GM18867 (cell line): ENCODE measurements around the gene KLHL20.

Experiments used
- ATAC-seq: cut with Tn5 transposase; IDR thresholded peaks from one replicate; pipeline ENCODE4 v1.9.1; 2021; ENCODE audit warnings: mild to moderate bottlenecking, moderate library complexity; ENCODE audit not compliant: unreplicated experiment

Gene KLHL20

GRCh38 chr1:173824315-173825081 lies 109.7 kb downstream of the KLHL20 start, which contains the start of the genes CENPL and DARS2:
Gene CENPL, minus strand, starts transcription at chr1:173824883. Its CDS starts 13,584 bp downstream, at chr1:173811299.
Gene DARS2, plus strand, starts transcription at chr1:173824673. Its CDS starts 557 bp downstream, at chr1:173825230.
- ATAC-seq = peak; percentile 81

DNA sequence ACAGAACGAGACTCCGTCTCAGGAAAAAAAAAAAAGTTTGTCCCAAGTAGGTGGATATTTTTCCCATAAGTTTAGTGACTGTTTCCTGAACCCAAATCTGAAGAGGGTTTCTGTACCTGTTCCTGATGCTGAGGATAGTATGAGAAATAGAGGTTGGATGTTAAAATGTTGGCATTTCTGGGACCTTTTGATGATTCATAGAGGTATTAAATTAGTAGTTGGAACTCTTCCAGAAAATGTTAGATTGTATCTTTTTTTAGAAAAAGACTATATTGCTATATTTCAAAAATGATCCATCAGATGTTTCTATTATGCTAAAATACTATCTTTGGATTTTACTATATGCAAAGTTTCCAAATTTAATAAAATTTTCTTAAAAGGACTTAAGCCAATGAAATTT lies 112.8 kb downstream of the KLHL20 start:
- ATAC-seq = no peak

DNA sequence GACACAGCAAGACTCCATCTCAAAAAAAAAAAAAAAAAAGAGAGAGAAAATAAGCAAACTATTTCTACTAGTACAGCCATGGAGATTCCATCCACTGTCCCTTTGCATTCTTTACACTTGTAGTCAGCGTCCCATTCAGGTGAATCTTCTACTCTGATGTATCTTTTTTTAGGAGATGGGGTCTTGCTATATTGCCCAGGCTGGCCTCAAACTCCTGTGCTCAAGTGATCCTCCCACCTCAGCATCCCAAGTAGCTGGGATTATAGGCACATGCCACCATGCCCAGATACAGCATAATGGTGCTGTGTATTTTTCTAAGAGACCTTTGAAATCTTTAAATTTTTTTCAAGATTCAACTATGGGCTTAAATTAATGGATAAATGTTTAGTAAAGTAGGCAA lies 118.0 kb downstream of the KLHL20 start:
- no peak for ATAC-seq
